CD4-positive, alpha-beta T cell (primary cell): Measurements from ENCODE around the gene LYPD6B. TPM values are rescaled to one million over a fixed set of nuclear protein-coding genes. Genes with fewer than 3 reads are reported as not detected.

Source experiments
- ATAC-seq: fragments of 200-7000 bp; cut with Tn5 transposase; one replicate; pipeline ENCODE4 v1.10.0; 2022; ENCODE audit warnings: mild to moderate bottlenecking; ENCODE audit not compliant: poor library complexity
- CTCF ChIA-PET: fragments of 350-600 bp; sonication (Branson Sonifier 250); formaldehyde crosslinking; loops from one replicate; lab custom pipeline; 2021; ENCODE audit warnings: antibody characterized with exemption, inconsistent platforms; lab: Charles Lee
- POLR2A ChIA-PET: fragments of 350-600 bp; sonication (Branson Sonifier 250); formaldehyde crosslinking; loops from one replicate; lab custom pipeline; 2021; ENCODE audit warnings: antibody characterized with exemption, inconsistent platforms; lab: Charles Lee
- DNase-seq, 14 experiments: peaks; one replicate each; pipeline ENCODE4 v3.0.0-alpha.2; 2013 to 2020; ENCODE audit warnings: mixed read lengths in 2 of 14
- H3K27ac ChIP-seq, 2 donors: one replicate each; pipeline versions ENCODE4 v1.5.1 to v1.7.0; 2013; ENCODE audit warnings: low read length in 2 of 2, low read depth in 1 of 2, mild to moderate bottlenecking in 1 of 2
- H3K27me3 ChIP-seq, 2 experiments: 1 replicate in 1 of 2; 2 replicates in 1 of 2; pipeline versions ENCODE4 v1.6.1 to v1.7.0; 2013; ENCODE audit warnings: low read length in 2 of 2, control low read depth in 1 of 2, mild to moderate bottlenecking in 1 of 2, moderate library complexity in 1 of 2; ENCODE audit not compliant: insufficient read depth in 2 of 2, control insufficient read depth in 1 of 2
- H3K36me3 ChIP-seq: one replicate; pipeline ENCODE4 v1.6.1; 2013; ENCODE audit warnings: low read length, control low read depth; ENCODE audit not compliant: insufficient read depth
- H3K4me1 ChIP-seq: one replicate; pipeline ENCODE4 v1.6.1; 2013; ENCODE audit warnings: low read length, control low read depth; ENCODE audit not compliant: insufficient read depth
- H3K4me3 ChIP-seq: one replicate; pipeline ENCODE4 v1.5.1; 2013; ENCODE audit warnings: mild to moderate bottlenecking, low read length, moderate library complexity
- H3K9me3 ChIP-seq, 2 experiments: 1 replicate in 1 of 2; 2 replicates in 1 of 2; pipeline versions ENCODE4 v1.6.1 to v1.7.0; 2013; ENCODE audit warnings: low read length in 2 of 2, mild to moderate bottlenecking in 2 of 2, control low read depth in 1 of 2, moderate library complexity in 1 of 2; ENCODE audit not compliant: control insufficient read depth in 1 of 2, insufficient read depth in 1 of 2
- H3K27ac Mint-ChIP-seq: one replicate; pipeline ENCODE4 v1.8.0; 2020; ENCODE audit warnings: mixed read lengths
- H3K27me3 Mint-ChIP-seq: one replicate; pipeline ENCODE4 v1.8.0; 2021; ENCODE audit warnings: mixed read lengths
- H3K36me3 Mint-ChIP-seq: one replicate; pipeline ENCODE4 v1.8.0; 2021; ENCODE audit warnings: low read depth, mixed read lengths
- H3K4me1 Mint-ChIP-seq: one replicate; pipeline ENCODE4 v1.8.0; 2021; ENCODE audit warnings: low read depth, mixed read lengths
- H3K4me3 Mint-ChIP-seq: one replicate; pipeline ENCODE4 v1.8.0; 2020; ENCODE audit warnings: mild to moderate bottlenecking, mixed read lengths
- H3K9me3 Mint-ChIP-seq: one replicate; pipeline ENCODE4 v1.8.0; 2020; ENCODE audit warnings: mixed read lengths
- intact Hi-C, 2 experiments: fragments of 100-400 bp; cut with DNase I in 1 of 2; cut with micrococcal nuclease in 1 of 2; formaldehyde crosslinking; loops; one replicate each; pipeline versions ENCODE4 v1.15.1 to v1.9.0; 2023 to 2025; cut with DNase I, micrococcal nuclease
- total RNA-seq, 174 experiments: library from RNA in 2 of 174; stranded (reverse) in 2 of 174; gene quantifications; one replicate each; pipeline ENCODE4 v1.2.3 and lab custom pipeline; 2021 to 2026
- TF ChIP-seq, protein P1 (sequence below): fragments of 200-600 bp; IDR thresholded peaks from one replicate; pipeline ENCODE4 v1.8.0; 2022; ENCODE audit warnings: antibody characterized with exemption, mild to moderate bottlenecking

The LYPD6B gene
- total RNA-seq, 2 experiments from 2014 or later = not detected

- Histone ChIP-seq H3K9me3 (no peaks in the 10 kb centered on the region), H3K4me1 (no peaks in the 10 kb centered on the region), H3K36me3 (no peaks in the 10 kb centered on the region), H3K27ac (no peak overlapping the region), H3K4me3 (no peak overlapping the region), H3K27me3 (no peaks in the 10 kb centered on the region)
- ChIA-PET CTCF (no interaction called here), POLR2A (no interaction called here)
- Mint-ChIP-seq H3K9me3 (no peaks in the 10 kb centered on the region), H3K27me3 (peaks cover 5% of the 10 kb centered on the region), H3K27ac (no peak overlapping the region), H3K4me3 (no peak overlapping the region), H3K36me3 (no peaks in the 10 kb centered on the region), H3K4me1 (no peaks in the 10 kb centered on the region)
- DNase-seq (no peak), ATAC-seq (no peak)
- TF ChIP-seq, protein P1, sequence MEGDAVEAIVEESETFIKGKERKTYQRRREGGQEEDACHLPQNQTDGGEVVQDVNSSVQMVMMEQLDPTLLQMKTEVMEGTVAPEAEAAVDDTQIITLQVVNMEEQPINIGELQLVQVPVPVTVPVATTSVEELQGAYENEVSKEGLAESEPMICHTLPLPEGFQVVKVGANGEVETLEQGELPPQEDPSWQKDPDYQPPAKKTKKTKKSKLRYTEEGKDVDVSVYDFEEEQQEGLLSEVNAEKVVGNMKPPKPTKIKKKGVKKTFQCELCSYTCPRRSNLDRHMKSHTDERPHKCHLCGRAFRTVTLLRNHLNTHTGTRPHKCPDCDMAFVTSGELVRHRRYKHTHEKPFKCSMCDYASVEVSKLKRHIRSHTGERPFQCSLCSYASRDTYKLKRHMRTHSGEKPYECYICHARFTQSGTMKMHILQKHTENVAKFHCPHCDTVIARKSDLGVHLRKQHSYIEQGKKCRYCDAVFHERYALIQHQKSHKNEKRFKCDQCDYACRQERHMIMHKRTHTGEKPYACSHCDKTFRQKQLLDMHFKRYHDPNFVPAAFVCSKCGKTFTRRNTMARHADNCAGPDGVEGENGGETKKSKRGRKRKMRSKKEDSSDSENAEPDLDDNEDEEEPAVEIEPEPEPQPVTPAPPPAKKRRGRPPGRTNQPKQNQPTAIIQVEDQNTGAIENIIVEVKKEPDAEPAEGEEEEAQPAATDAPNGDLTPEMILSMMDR = no peak
- intact Hi-C loops = no loop called here
These were observed 147.5 kb downstream of the LYPD6B start for GRCh38 chr2:149185942-149186490.

DNA sequence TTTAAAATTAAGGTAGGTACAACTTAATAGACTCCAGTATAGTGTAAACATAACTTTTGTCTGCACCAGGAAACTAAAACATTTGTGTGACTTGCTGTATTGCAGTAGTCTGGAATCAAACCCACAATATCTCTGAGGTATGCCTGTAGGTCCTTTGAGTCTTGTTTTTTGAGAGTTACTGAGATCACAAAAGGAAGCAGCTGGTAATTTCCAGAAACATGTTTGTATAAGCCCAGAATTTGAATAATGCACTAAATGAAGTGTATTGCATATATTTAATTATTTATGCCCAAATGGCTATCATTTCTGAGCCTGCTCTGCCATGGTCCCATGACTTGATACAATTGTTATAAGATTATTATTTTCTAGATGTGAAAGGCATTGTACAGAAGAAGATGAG, 148.6 kb downstream of the LYPD6B start:
- no peak overlapping the region for H3K27ac ChIP-seq
- Mint-ChIP-seq H3K4me1 (no peaks in the 10 kb centered on the region), H3K4me3 (no peak overlapping the region), H3K9me3 (no peaks in the 10 kb centered on the region), H3K36me3 (no peaks in the 10 kb centered on the region), H3K27me3 (no peaks in the 10 kb centered on the region), H3K27ac (no peak overlapping the region)
- POLR2A ChIA-PET = no interaction called here
- H3K4me3 ChIP-seq = no peak overlapping the region
- ATAC-seq = no peak
- CTCF ChIA-PET = no interaction called here
- H3K4me1 ChIP-seq = no peaks in the 10 kb centered on the region
- no peaks in the 10 kb centered on the region for H3K27me3 ChIP-seq
- H3K36me3 ChIP-seq = no peaks in the 10 kb centered on the region
- H3K9me3 ChIP-seq = no peaks in the 10 kb centered on the region
- TF ChIP-seq, protein P1 = no peak
- intact Hi-C loops = no loop called here
- no peak for DNase-seq

- no peaks in the 10 kb centered on the region for H3K4me1 Mint-ChIP-seq
- DNase-seq = no peak
- intact Hi-C loops = no loop called here
- H3K36me3 ChIP-seq = no peaks in the 10 kb centered on the region
- H3K4me3 Mint-ChIP-seq = no peak overlapping the region
- H3K27ac ChIP-seq = no peak overlapping the region
- H3K27me3 ChIP-seq = no peaks in the 10 kb centered on the region
- H3K9me3 ChIP-seq = no peaks in the 10 kb centered on the region
- H3K27ac Mint-ChIP-seq = no peak overlapping the region
- H3K9me3 Mint-ChIP-seq = no peaks in the 10 kb centered on the region
- TF ChIP-seq, protein P1 = no peak
- CTCF ChIA-PET = no interaction called here
- no peaks in the 10 kb centered on the region for H3K36me3 Mint-ChIP-seq
- POLR2A ChIA-PET = no interaction called here
- no peak overlapping the region for H3K4me3 ChIP-seq
- no peak for ATAC-seq
- no peaks in the 10 kb centered on the region for H3K4me1 ChIP-seq
- H3K27me3 Mint-ChIP-seq = no peaks in the 10 kb centered on the region
These were observed 149.8 kb downstream of the LYPD6B start for GRCh38 chr2:149188291-149188690.
